Dendritic cell treated with granulocyte-macrophage colony-stimulating factor and Interleukin-4, amounts not matched to agents 40 ng/mL and 50 ng/mL, for 4 days (primary cell): ENCODE measurements around the gene TCEA2.

Source experiments
- H3K27ac Mint-ChIP-seq: one replicate; pipeline ENCODE4 v1.8.0; 2022; ENCODE audit warnings: mild to moderate bottlenecking, mixed read lengths
- H3K27me3 Mint-ChIP-seq: one replicate; pipeline ENCODE4 v1.8.0; 2022; ENCODE audit warnings: mild to moderate bottlenecking, mixed read lengths
- H3K36me3 Mint-ChIP-seq: one replicate; pipeline ENCODE4 v1.8.0; 2022; ENCODE audit warnings: low read depth, mixed read lengths
- H3K4me1 Mint-ChIP-seq: one replicate; pipeline ENCODE4 v1.8.0; 2022; ENCODE audit warnings: low read depth, mixed read lengths
- H3K4me3 Mint-ChIP-seq: one replicate; pipeline ENCODE4 v1.8.0; 2022; ENCODE audit warnings: mild to moderate bottlenecking, moderate library complexity, mixed read lengths
- H3K9me3 Mint-ChIP-seq: one replicate; pipeline ENCODE4 v1.8.0; 2022; ENCODE audit warnings: mixed read lengths
- intact Hi-C: fragments of 100-400 bp; cut with micrococcal nuclease; formaldehyde crosslinking; loops from one replicate; pipeline ENCODE4 v1.15.0; 2022

Gene TCEA2

GRCh38 chr20:64049878-64050260 lies 13.1 kb upstream of the TCEA2 start:
- Mint-ChIP-seq H3K4me1 (peaks cover 24% of the 10 kb centered on the region), H3K27me3 (peaks cover 84% of the 10 kb centered on the region), H3K4me3 (peak overlapping the region; percentile 39), H3K27ac (no peak overlapping the region), H3K36me3 (no peaks in the 10 kb centered on the region), H3K9me3 (no peaks in the 10 kb centered on the region)
- intact Hi-C loops, result no loop called here

- Mint-ChIP-seq H3K27me3 (peaks cover 84% of the 10 kb centered on the region), H3K9me3 (no peaks in the 10 kb centered on the region), H3K4me1 (peaks cover 23% of the 10 kb centered on the region), H3K36me3 (no peaks in the 10 kb centered on the region), H3K27ac (no peak overlapping the region), H3K4me3 (peak overlapping the region; percentile 39)
- intact Hi-C loops, result no loop called here
Observed at GRCh38 chr20:64050261-64051032, 12.6 kb upstream of the TCEA2 start.

GRCh38 chr20:64051033-64051452 lies 12.0 kb upstream of the TCEA2 start:
- intact Hi-C loops, result no loop called here
- no peaks in the 10 kb centered on the region for H3K36me3 Mint-ChIP-seq
- no peak overlapping the region for H3K27ac Mint-ChIP-seq
- no peaks in the 10 kb centered on the region for H3K9me3 Mint-ChIP-seq
- no peak overlapping the region for H3K4me3 Mint-ChIP-seq
- peaks cover 24% of the 10 kb centered on the region for H3K4me1 Mint-ChIP-seq
- peaks cover 84% of the 10 kb centered on the region for H3K27me3 Mint-ChIP-seq

- H3K4me3 Mint-ChIP-seq, result no peak overlapping the region
- intact Hi-C loops, result no loop called here
- peaks cover 24% of the 10 kb centered on the region for H3K4me1 Mint-ChIP-seq
- no peak overlapping the region for H3K27ac Mint-ChIP-seq
- H3K27me3 Mint-ChIP-seq, result peaks cover 84% of the 10 kb centered on the region
- no peaks in the 10 kb centered on the region for H3K9me3 Mint-ChIP-seq
- H3K36me3 Mint-ChIP-seq, result no peaks in the 10 kb centered on the region
Observed at GRCh38 chr20:64051561-64052325, 11.3 kb upstream of the TCEA2 start.

GRCh38 chr20:64052326-64052722 lies 10.7 kb upstream of the TCEA2 start:
- Mint-ChIP-seq H3K4me1 (peaks cover 30% of the 10 kb centered on the region), H3K27ac (no peak overlapping the region), H3K27me3 (peaks cover 84% of the 10 kb centered on the region), H3K36me3 (no peaks in the 10 kb centered on the region), H3K4me3 (no peak overlapping the region), H3K9me3 (no peaks in the 10 kb centered on the region)
- intact Hi-C loops, result no loop called here

DNA sequence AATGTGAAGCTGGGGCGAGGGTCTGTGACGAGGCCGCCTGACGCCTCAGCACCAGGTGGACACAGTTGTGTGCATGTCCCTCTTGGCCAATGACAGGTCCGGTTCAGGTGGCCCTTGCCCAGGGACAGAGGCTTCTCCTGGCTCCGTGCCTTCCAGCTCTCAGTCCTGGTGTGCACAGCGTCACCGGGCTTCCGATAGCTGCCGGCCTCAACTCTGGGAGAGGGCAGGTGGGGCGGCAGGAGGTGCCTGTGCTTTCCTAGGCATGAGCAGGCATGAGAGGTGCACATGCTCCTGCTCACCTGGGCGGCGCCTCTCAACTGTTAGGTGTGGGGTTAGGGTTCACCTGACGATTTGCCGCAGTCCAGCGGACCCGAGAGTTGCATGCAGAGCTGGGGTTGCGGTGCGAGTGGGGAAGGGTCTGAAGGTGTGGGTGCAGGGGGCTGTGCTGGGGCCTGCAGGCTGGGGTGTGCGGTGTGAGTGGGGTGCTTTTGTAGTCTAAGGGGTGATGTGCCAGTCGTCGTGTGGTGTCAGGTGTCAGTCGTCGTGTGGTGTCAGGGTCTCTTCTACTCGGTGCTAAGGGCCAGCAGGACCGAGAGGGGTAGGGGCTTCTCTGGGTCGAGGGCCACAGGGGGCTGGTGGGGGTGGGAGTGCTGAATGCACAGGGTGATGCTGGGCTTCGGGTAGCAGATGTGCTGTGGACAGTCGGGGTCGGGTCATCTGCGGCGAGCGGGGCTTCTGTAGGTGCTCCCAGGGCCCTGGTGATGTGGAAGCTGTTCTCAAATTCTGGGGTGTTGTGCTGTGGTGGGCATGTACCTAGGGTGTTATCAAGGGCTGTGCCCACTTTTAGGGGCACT lies 9.8 kb upstream of the TCEA2 start:
- Mint-ChIP-seq H3K27ac (no peak overlapping the region), H3K4me1 (peaks cover 39% of the 10 kb centered on the region), H3K36me3 (no peaks in the 10 kb centered on the region), H3K27me3 (peaks cover 83% of the 10 kb centered on the region), H3K4me3 (no peak overlapping the region), H3K9me3 (no peaks in the 10 kb centered on the region)
- intact Hi-C loops, result no loop called here

- H3K36me3 Mint-ChIP-seq, result no peaks in the 10 kb centered on the region
- peaks cover 41% of the 10 kb centered on the region for H3K4me1 Mint-ChIP-seq
- no peaks in the 10 kb centered on the region for H3K9me3 Mint-ChIP-seq
- no peak overlapping the region for H3K4me3 Mint-ChIP-seq
- no peak overlapping the region for H3K27ac Mint-ChIP-seq
- intact Hi-C loops, result no loop called here
- peaks cover 86% of the 10 kb centered on the region for H3K27me3 Mint-ChIP-seq
Observed at GRCh38 chr20:64053841-64054661, 8.9 kb upstream of the TCEA2 start.

DNA sequence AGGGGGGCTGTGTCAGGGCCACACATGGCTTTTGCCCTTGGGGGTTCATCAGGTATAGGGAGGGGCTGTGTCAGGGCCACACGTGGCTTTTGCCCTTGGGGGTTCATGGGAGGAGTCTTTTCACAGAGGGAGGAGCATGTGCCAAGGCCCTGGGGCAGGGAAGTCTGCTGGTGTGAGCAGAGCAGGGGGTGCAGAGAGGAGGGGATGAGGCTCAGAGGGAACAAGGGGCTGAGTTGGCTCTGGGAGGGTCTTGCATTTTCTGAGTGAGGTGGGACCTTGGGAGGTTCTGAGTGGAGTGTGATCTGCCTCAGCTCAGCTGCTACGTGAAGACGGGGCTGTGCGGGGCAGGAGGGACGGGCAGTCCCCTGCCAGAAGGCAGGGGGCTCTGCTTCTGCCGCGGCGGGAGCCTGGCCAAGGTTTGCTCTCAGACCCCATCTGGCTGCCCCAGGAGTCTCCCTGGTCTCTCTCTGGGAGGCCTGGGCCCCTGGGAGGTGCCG lies 7.6 kb upstream of the TCEA2 start:
- Mint-ChIP-seq H3K4me1 (peaks cover 40% of the 10 kb centered on the region), H3K4me3 (no peak overlapping the region), H3K9me3 (no peaks in the 10 kb centered on the region), H3K36me3 (no peaks in the 10 kb centered on the region), H3K27ac (no peak overlapping the region), H3K27me3 (peaks cover 87% of the 10 kb centered on the region)
- intact Hi-C loops, result no loop called here

GRCh38 chr20:64055893-64056638 lies 6.9 kb upstream of the TCEA2 start:
- Mint-ChIP-seq H3K27ac (no peak overlapping the region), H3K27me3 (peaks cover 81% of the 10 kb centered on the region), H3K4me3 (no peak overlapping the region), H3K36me3 (no peaks in the 10 kb centered on the region), H3K4me1 (peaks cover 34% of the 10 kb centered on the region), H3K9me3 (no peaks in the 10 kb centered on the region)
- intact Hi-C loops, result no loop called here

DNA sequence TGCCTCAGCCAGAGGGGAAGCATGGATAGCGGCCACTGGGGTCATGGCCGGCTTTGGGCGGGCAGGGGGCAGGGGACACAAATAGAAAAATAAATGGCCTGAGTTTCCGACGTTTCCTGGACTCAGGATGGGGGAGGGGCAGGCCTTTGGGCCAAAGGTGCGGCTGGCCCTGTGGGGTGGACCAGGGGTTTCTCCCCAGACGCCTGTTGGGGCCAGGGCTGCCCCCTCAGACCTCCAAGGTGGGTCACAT lies 6.4 kb upstream of the TCEA2 start:
- Mint-ChIP-seq H3K9me3 (no peaks in the 10 kb centered on the region), H3K27me3 (peaks cover 76% of the 10 kb centered on the region), H3K36me3 (no peaks in the 10 kb centered on the region), H3K27ac (no peak overlapping the region), H3K4me1 (peaks cover 33% of the 10 kb centered on the region), H3K4me3 (no peak overlapping the region)
- intact Hi-C loops, result no loop called here

DNA sequence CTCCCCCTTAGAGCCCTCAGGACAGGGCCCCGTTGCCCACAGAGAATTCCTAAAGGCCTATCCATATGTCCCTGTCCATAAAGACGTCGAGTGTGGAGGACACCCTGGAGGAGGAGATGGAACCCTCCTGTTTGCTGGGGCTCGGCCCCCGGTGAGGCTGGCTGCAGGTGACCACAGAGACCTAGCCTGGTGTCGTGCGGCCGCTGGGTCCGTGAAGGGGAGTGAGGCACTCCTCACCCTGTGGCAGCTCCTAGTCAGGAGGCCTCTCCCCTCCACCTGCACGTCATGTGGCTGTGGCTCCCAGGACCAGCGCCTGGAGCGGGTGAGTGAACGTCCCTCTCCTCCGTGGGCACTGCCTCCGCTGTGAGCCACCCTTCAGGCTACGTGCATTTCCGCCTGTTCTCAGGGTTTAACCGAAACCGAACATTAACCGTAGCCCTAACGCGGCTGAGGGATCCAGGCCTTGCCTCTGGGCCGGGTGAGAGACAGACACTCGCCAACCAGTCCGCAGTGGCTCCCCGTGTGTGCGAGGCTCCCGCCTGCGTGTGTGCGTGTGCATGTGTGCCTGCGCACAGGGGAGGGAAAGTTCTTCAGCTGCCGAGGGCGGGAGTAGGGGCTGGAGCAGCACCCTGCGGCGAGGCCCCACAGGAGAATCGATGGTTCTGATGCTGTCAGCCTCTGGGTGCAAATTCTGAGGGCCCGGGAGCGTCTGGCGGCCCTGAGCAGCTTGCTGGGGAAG lies 5.9 kb upstream of the TCEA2 start:
- intact Hi-C loops, result no loop called here
- Mint-ChIP-seq H3K27me3 (peaks cover 71% of the 10 kb centered on the region), H3K27ac (peak overlapping the region; percentile 28), H3K36me3 (no peaks in the 10 kb centered on the region), H3K9me3 (no peaks in the 10 kb centered on the region), H3K4me1 (peaks cover 33% of the 10 kb centered on the region), H3K4me3 (peak overlapping the region; percentile 34)

- H3K27ac Mint-ChIP-seq, result peak overlapping the region; percentile 28
- no peaks in the 10 kb centered on the region for H3K9me3 Mint-ChIP-seq
- peaks cover 2% of the 10 kb centered on the region for H3K36me3 Mint-ChIP-seq
- peaks cover 40% of the 10 kb centered on the region for H3K4me1 Mint-ChIP-seq
- H3K4me3 Mint-ChIP-seq, result no peak overlapping the region
- peaks cover 63% of the 10 kb centered on the region for H3K27me3 Mint-ChIP-seq
- intact Hi-C loops, result no loop called here
Observed at GRCh38 chr20:64057628-64058498, 5.1 kb upstream of the TCEA2 start.
